PFSK-1 (cell line): ENCODE data around the gene VAPB.

Experiments
- FOXP2 ChIP-seq: optimal IDR thresholded peaks from 2 replicates; pipeline ENCODE3; 2011; ENCODE audit warnings: borderline replicate concordance, control low read depth, inconsistent platforms; ENCODE audit not compliant: insufficient read depth; ENCODE audit errors: extremely low read length, extremely low read depth
- POLR2AphosphoS5 ChIP-seq: IDR thresholded peaks from 2 replicates; pipeline ENCODE4 v1.6.1; 2012; ENCODE audit warnings: low read depth, mild to moderate bottlenecking, control low read depth, low read length, moderate library complexity
- SIN3A ChIP-seq: IDR thresholded peaks from 2 replicates; pipeline ENCODE4 v1.6.1; 2012; ENCODE audit warnings: mild to moderate bottlenecking, low read length, moderate library complexity, borderline replicate concordance; ENCODE audit not compliant: insufficient read depth
- TAF1 ChIP-seq: IDR thresholded peaks from 2 replicates; pipeline ENCODE4 v1.6.1; 2012; ENCODE audit warnings: low read length, control low read depth, borderline replicate concordance; ENCODE audit not compliant: insufficient read depth
- TF ChIP-seq, protein P1 (sequence below), 2 experiments: IDR thresholded peaks; 2 replicates each; pipeline versions ENCODE4 v1.6.1 to v1.8.0; 2011 to 2012; ENCODE audit warnings: low read depth in 2 of 2, low read length in 2 of 2, control low read depth in 1 of 2, inconsistent platforms in 1 of 2, mild to moderate bottlenecking in 1 of 2, moderate library complexity in 1 of 2; ENCODE audit not compliant: insufficient read depth in 1 of 2

VAPB gene

DNA sequence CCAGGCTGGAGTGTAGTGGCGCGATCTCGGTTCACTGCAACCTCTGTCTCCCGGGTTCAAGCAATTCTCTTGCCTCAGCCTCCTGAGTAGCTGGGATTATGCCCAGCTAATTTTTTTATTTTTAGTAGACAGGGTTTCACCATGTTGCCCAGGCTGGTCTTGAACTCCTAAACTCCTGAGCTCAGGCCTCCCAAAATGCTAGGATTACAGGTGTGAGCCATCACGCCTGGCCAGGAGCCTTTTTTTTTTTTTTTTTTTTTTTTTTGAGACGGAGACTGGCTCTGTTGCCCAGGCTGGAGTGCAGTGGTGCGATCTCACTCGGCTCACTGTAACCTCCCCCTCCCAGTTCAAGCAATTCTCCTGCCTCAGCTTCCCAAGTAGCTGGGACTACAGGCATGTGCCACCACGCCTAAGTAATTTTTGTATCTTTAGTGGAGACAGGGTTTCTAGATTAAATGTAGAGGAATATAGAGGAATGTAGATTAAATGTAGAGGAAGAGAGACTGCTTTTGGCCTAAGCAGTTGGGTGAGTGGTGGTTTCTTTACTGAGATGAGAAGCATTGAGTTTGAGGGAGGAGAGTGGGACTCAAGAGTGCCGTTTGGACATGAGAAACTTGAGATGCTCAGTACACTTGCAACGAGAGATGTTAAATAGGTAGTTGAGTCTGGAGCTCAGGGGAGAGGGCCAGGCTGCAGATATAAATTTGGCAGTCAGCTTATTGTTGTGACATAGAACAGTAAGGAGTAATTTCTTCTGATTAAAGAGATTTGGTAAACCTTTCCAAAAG is 16.7 kb downstream of the VAPB start:
- TF ChIP-seq, protein P1, sequence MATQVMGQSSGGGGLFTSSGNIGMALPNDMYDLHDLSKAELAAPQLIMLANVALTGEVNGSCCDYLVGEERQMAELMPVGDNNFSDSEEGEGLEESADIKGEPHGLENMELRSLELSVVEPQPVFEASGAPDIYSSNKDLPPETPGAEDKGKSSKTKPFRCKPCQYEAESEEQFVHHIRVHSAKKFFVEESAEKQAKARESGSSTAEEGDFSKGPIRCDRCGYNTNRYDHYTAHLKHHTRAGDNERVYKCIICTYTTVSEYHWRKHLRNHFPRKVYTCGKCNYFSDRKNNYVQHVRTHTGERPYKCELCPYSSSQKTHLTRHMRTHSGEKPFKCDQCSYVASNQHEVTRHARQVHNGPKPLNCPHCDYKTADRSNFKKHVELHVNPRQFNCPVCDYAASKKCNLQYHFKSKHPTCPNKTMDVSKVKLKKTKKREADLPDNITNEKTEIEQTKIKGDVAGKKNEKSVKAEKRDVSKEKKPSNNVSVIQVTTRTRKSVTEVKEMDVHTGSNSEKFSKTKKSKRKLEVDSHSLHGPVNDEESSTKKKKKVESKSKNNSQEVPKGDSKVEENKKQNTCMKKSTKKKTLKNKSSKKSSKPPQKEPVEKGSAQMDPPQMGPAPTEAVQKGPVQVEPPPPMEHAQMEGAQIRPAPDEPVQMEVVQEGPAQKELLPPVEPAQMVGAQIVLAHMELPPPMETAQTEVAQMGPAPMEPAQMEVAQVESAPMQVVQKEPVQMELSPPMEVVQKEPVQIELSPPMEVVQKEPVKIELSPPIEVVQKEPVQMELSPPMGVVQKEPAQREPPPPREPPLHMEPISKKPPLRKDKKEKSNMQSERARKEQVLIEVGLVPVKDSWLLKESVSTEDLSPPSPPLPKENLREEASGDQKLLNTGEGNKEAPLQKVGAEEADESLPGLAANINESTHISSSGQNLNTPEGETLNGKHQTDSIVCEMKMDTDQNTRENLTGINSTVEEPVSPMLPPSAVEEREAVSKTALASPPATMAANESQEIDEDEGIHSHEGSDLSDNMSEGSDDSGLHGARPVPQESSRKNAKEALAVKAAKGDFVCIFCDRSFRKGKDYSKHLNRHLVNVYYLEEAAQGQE (IDR thresholded peaks at IDR 0.05; ENCODE audit: insufficient read depth in 1 of 2, low read depth in 2 of 2, low read length in 2 of 2) = no peak
- no peak for TF ChIP-seq TAF1

DNA sequence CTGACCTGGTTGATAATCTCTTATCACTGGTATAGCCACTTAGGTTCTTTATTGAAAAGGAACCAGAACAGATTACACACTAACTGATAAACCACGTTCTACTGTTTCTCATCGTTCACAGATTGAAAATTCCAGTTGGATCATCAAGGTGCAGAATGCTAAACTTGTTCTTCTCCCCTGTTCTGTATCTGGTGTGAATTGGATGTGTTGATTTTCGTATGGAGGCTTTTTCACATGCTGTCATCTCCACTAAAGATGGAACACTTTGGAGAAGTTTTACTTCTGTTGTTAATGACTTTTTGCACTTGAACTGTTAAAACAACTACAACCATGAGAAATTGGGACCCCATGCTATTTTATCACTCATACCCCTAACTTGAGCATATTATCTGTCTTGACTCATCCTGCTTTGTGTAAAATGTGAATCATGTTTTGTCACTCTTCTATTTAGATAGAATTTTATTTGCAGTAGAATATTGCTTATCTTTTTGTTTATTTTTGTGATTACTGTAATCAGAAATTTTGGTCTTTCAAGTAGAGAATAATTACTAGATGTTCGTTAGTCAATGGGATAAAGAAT is 17.5 kb downstream of the VAPB start:
- TF ChIP-seq TAF1 = no peak
- no peak for TF ChIP-seq POLR2AphosphoS5
- TF ChIP-seq FOXP2 = no peak
- TF ChIP-seq, protein P1 (IDR thresholded peaks at IDR 0.05; ENCODE audit: insufficient read depth in 1 of 2, low read depth in 2 of 2, low read length in 2 of 2) = no peak
- no peak for TF ChIP-seq SIN3A

DNA sequence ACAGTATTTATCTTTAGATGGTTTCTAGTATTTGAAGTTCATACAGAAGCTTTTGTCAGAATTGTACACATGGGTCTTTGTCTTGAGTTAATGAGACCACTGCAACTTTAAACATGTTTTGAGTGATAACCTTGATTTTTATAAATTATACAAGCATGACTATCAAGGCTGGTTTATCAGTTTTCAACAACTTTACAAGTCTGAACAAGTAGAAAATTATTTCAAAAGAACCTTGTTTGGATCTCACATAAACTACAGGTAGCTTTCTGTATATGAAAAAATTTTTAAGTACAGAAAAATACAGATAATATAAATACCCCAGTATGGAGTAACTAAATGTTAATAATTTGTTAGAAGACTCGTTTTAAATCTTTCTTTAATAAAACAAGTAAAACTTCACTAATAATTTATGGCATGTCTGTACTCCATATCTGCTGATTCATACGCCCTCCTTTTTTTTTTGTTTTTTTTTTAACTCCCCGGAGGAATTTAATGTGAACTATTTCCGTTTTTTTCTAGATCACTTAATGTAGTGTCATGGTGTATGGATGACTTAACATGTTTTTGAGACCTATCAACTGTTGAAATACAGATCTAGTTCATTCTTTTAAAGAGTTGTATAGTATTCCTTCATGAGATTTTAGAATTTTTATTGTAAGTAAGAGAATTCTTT is 18.3 kb downstream of the VAPB start:
- no peak for TF ChIP-seq POLR2AphosphoS5
- TF ChIP-seq TAF1 = no peak
- no peak for TF ChIP-seq FOXP2
- TF ChIP-seq SIN3A = no peak
- TF ChIP-seq, protein P1 (IDR thresholded peaks at IDR 0.05; ENCODE audit: insufficient read depth in 1 of 2, low read depth in 2 of 2, low read length in 2 of 2) = no peak

DNA sequence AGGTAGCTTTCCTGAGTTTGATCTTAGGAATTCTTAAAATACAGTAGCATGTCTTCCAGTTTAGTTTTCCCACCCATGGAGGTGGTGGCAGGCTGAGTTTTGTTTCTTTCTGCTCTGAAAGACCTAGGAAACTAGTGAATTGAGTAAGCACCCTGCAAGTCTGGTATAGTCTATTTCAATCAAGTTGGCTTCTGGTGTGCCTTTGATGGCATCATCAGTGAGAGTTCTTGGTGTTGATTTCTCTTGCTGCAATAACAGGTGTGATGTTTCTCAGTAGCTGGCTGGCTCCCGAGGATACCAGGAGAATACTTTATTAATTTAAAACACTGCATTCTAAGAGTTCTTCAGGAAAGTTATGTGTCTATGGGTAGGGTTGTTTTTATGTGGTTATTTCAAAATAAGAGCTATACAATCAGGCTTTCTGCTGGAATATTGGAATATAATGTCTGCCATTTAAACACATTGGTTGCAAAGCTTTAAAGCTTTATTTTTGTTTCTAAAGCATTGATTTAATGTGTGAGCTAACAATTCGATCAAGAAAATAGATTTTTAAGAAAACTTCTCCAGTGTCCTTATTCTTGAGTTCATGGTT is 19.0 kb downstream of the VAPB start:
- TF ChIP-seq SIN3A (no peak), POLR2AphosphoS5 (no peak), TAF1 (no peak), FOXP2 (no peak)
- TF ChIP-seq, protein P1 (IDR thresholded peaks at IDR 0.05; ENCODE audit: insufficient read depth in 1 of 2, low read depth in 2 of 2, low read length in 2 of 2) = no peak
